22Rv1 (cell line): ENCODE measurements around the gene DAGLB.

Experiments
- CTCF ChIP-seq: fragments of 450-650 bp; IDR thresholded peaks from 2 replicates; pipeline ENCODE4 v1.5.1; 2017; ENCODE audit warnings: mild to moderate bottlenecking
- ZFX ChIP-seq: fragments of 450-650 bp; IDR thresholded peaks from 2 replicates; pipeline ENCODE4 v1.6.1; 2017; ENCODE audit warnings: antibody characterized with exemption, borderline replicate concordance

- TF ChIP-seq CTCF, result no peak
- no peak for TF ChIP-seq ZFX
These were observed 34.1 kb downstream of the DAGLB start for GRCh38 chr7:6413637-6414036.
